Chondrocyte (in vitro differentiated cells): Measurements from ENCODE around the gene RELL1. TPM values are rescaled to one million over a fixed set of nuclear protein-coding genes. Genes with fewer than 3 reads are reported as not detected.

Experiments
- DNase-seq: peaks from one replicate; pipeline ENCODE4 v3.0.0; 2021; ENCODE audit warnings: mixed read lengths, low spot score
- H3K27ac Mint-ChIP-seq: one replicate; pipeline ENCODE4 v1.8.0; 2021; ENCODE audit warnings: mild to moderate bottlenecking, moderate library complexity, mixed read lengths; ENCODE audit not compliant: unreplicated experiment
- H3K27me3 Mint-ChIP-seq: 2 replicates; pipeline ENCODE4 v1.8.0; 2021; ENCODE audit warnings: low read depth, mixed read lengths
- H3K36me3 Mint-ChIP-seq: 2 replicates; pipeline ENCODE4 v1.8.0; 2021; ENCODE audit warnings: low read depth, mixed read lengths
- H3K4me1 Mint-ChIP-seq: 2 replicates; pipeline ENCODE4 v1.8.0; 2021; ENCODE audit warnings: low read depth, mild to moderate bottlenecking, mixed read lengths
- H3K4me3 Mint-ChIP-seq: one replicate; pipeline ENCODE4 v1.8.0; 2021; ENCODE audit warnings: mild to moderate bottlenecking, moderate library complexity, mixed read lengths; ENCODE audit not compliant: unreplicated experiment
- H3K9me3 Mint-ChIP-seq: 2 replicates; pipeline ENCODE4 v1.8.0; 2021; ENCODE audit warnings: low read depth, mixed read lengths
- CTCF ChIP-seq: fragments of 200-600 bp; sonication (generic); IDR thresholded peaks from 2 replicates; pipeline ENCODE4 v1.5.0; 2021; ENCODE audit warnings: antibody characterized with exemption, mild to moderate bottlenecking, moderate library complexity
- total RNA-seq: library from RNA; stranded (reverse); gene quantifications from 3 replicates; pipeline ENCODE4 v1.2.1, GENCODE V29; 2021

Gene RELL1
- total RNA-seq, 1 donor from 2014 or later: 22.8 TPM

- no peak overlapping the region for H3K27ac Mint-ChIP-seq
- H3K4me1 Mint-ChIP-seq: peaks cover 8% of the 10 kb centered on the region
- no peak for TF ChIP-seq CTCF
- no peak overlapping the region for H3K4me3 Mint-ChIP-seq
- DNase-seq: no peak
- no peaks in the 10 kb centered on the region for H3K9me3 Mint-ChIP-seq
- H3K27me3 Mint-ChIP-seq: no peaks in the 10 kb centered on the region
- no peaks in the 10 kb centered on the region for H3K36me3 Mint-ChIP-seq
Measured at GRCh38 chr4:37725718-37726117, 39.5 kb upstream of the RELL1 start.

- H3K4me3 Mint-ChIP-seq: no peak overlapping the region
- no peaks in the 10 kb centered on the region for H3K36me3 Mint-ChIP-seq
- no peak overlapping the region for H3K27ac Mint-ChIP-seq
- no peak for TF ChIP-seq CTCF
- H3K4me1 Mint-ChIP-seq: peaks cover 5% of the 10 kb centered on the region
- no peaks in the 10 kb centered on the region for H3K27me3 Mint-ChIP-seq
- H3K9me3 Mint-ChIP-seq: no peaks in the 10 kb centered on the region
- DNase-seq: no peak
Measured at GRCh38 chr4:37723067-37723466, 36.9 kb upstream of the RELL1 start.

GRCh38 chr4:37721995-37722638 is 35.9 kb upstream of the RELL1 start:
- Mint-ChIP-seq H3K4me1 (peaks cover 13% of the 10 kb centered on the region), H3K27ac (no peak overlapping the region), H3K36me3 (no peaks in the 10 kb centered on the region), H3K9me3 (no peaks in the 10 kb centered on the region), H3K27me3 (no peaks in the 10 kb centered on the region), H3K4me3 (no peak overlapping the region)
- DNase-seq: no peak
- no peak for TF ChIP-seq CTCF

- Mint-ChIP-seq H3K27ac (no peak overlapping the region), H3K27me3 (no peaks in the 10 kb centered on the region), H3K4me1 (peaks cover 12% of the 10 kb centered on the region), H3K36me3 (no peaks in the 10 kb centered on the region), H3K4me3 (no peak overlapping the region), H3K9me3 (no peaks in the 10 kb centered on the region)
- DNase-seq: no peak
- TF ChIP-seq CTCF: no peak
Measured at GRCh38 chr4:37719021-37719420, 32.8 kb upstream of the RELL1 start.

- no peak for TF ChIP-seq CTCF
- Mint-ChIP-seq H3K9me3 (no peaks in the 10 kb centered on the region), H3K27ac (no peak overlapping the region), H3K36me3 (no peaks in the 10 kb centered on the region), H3K4me3 (no peak overlapping the region), H3K27me3 (no peaks in the 10 kb centered on the region), H3K4me1 (peaks cover 12% of the 10 kb centered on the region)
- DNase-seq: no peak
Measured at GRCh38 chr4:37717576-37717975, 31.4 kb upstream of the RELL1 start.
